K562 (cell line): ENCODE results near the gene TFRC. TPM values are rescaled to one million over a fixed set of nuclear protein-coding genes. Genes with fewer than 3 reads are reported as not detected.

Experiments used
- ARID1B ChIP-seq: fragments of 450-650 bp; IDR thresholded peaks from 2 replicates; pipeline ENCODE4 v1.6.1; 2016; ENCODE audit warnings: antibody characterized with exemption, mild to moderate bottlenecking, inconsistent platforms
- ARID4B ChIP-seq: sonication (generic); formaldehyde crosslinking; IDR thresholded peaks from 2 replicates; pipeline ENCODE4 v1.8.0; 2022; ENCODE audit warnings: mild to moderate bottlenecking, missing genetic modification reagents
- BRD4 ChIP-seq: fragments of 200-600 bp; sonication (generic); IDR thresholded peaks from 2 replicates; pipeline ENCODE4 v1.6.1; 2017; ENCODE audit warnings: inconsistent platforms
- ELF4 ChIP-seq: fragments of 450-650 bp; formaldehyde crosslinking; IDR thresholded peaks from 2 replicates; pipeline ENCODE4 v1.4.0; 2022; ENCODE audit warnings: missing genetic modification characterization
- FOXP4 ChIP-seq: sonication (generic); formaldehyde crosslinking; IDR thresholded peaks from 2 replicates; pipeline ENCODE4 v1.8.0; 2022; ENCODE audit warnings: mild to moderate bottlenecking, missing genetic modification reagents, borderline replicate concordance
- HDAC2 ChIP-seq: fragments of 450-650 bp; IDR thresholded peaks from 2 replicates; pipeline ENCODE4 v1.6.1; 2016; ENCODE audit warnings: mild to moderate bottlenecking
- MYC ChIP-seq, 2 experiments: fragments of 250-450 bp in 1 of 2; sonication (Bioruptor Pico) in 1 of 2; IDR thresholded peaks; 2 replicates each; pipeline versions ENCODE4 v1.5.1 to v1.6.1; 2012 to 2021; ENCODE audit warnings: low read depth in 2 of 2, borderline replicate concordance in 1 of 2, improper control_type of control experiment in 1 of 2, low read length in 1 of 2, mild to moderate bottlenecking in 1 of 2, moderate library complexity in 1 of 2
- NR2C1 ChIP-seq, 2 experiments: fragments of 450-650 bp; IDR thresholded peaks; 2 replicates each; pipeline ENCODE4 v1.6.1; 2017; ENCODE audit warnings: mild to moderate bottlenecking in 2 of 2, antibody characterized with exemption in 1 of 2, inconsistent platforms in 1 of 2, missing compliant biosample characterization in 1 of 2, missing genetic modification characterization in 1 of 2
- NRF1 ChIP-seq, 2 experiments: fragments of 450-650 bp; IDR thresholded peaks in 1 of 2; conservative IDR thresholded peaks in 1 of 2; 2 replicates each; pipeline ENCODE4 v1.6.1; 2014; ENCODE audit warnings: mild to moderate bottlenecking in 2 of 2
- RUNX1 ChIP-seq: sonication (generic); IDR thresholded peaks from 2 replicates; pipeline ENCODE4 v1.6.1; 2016; ENCODE audit warnings: antibody characterized with exemption, low read depth
- ZNF12 ChIP-seq: sonication (generic); formaldehyde crosslinking; IDR thresholded peaks from 2 replicates; pipeline ENCODE4 v1.4.0; 2020; ENCODE audit warnings: mild to moderate bottlenecking, missing genetic modification reagents
- polyA plus RNA-seq, 8 experiments: library from polyadenylated mRNA; depleted of rRNA in 4 of 8; stranded (reverse) in 5 of 8; unstranded in 3 of 8; fragments of >200 nt; fragmentation: Nextera tagmentation in 2 of 8; fragmentation: Illumina TruSeq in 1 of 8; extraction: Ambion mirVana in 2 of 8; extraction: Trizol in 1 of 8; gene quantifications; 2 replicates each; pipeline versions ENCODE4 v1.2.1 to v1.2.3, GENCODE V29; 2011 to 2014; ENCODE audit warnings: inconsistent platforms in 1 of 8, missing spikeins in 1 of 8
- total RNA-seq, 7 experiments: library from RNA; depleted of rRNA in 6 of 7; stranded (reverse); fragments of >200 nt in 6 of 7; fragmentation: Illumina TruSeq in 2 of 7; extraction: Trizol in 2 of 7; gene quantifications; 2 replicates each; pipeline versions ENCODE4 v1.2.1 to v1.2.3, GENCODE V29; 2011 to 2021; ENCODE audit warnings: low replicate concordance in 1 of 7
- TF ChIP-seq, protein P1 (sequence below): fragments of 450-650 bp; IDR thresholded peaks from 2 replicates; pipeline ENCODE4 v1.6.1; 2014; ENCODE audit warnings: low read depth, mild to moderate bottlenecking, moderate library complexity, borderline replicate concordance
- TF ChIP-seq, protein P2 (sequence below): fragments of 250-450 bp; sonication (Bioruptor Pico); IDR thresholded peaks from 2 replicates; pipeline ENCODE4 v1.8.0; 2022; ENCODE audit warnings: moderate library complexity, mild to moderate bottlenecking, inconsistent platforms
- TF ChIP-seq, protein P3 (sequence below), 3 experiments: fragments of 200-800 bp in 1 of 3; sonication (Bioruptor generic) in 1 of 3; sonication (generic) in 1 of 3; formaldehyde crosslinking in 1 of 3; IDR thresholded peaks; 2 replicates each; pipeline versions ENCODE4 v1.6.1 to v1.8.0; 2016 to 2022; ENCODE audit warnings: mild to moderate bottlenecking in 2 of 3, missing compliant biosample characterization in 2 of 3, missing genetic modification characterization in 2 of 3, missing genetic modification reagents in 1 of 3

TFRC gene
- total and polyA plus RNA-seq, 9 of the 15 experiments (the other 6 are each of a cell fraction or from before 2014, with no cell fraction given), result 149 to 679 (median 332) TPM

GRCh38 chr3:196081002-196081833 lies 672 bp downstream of the TFRC start (continued):
- TF ChIP-seq ARID4B (CRISPR knock-in tag), result peak; percentile 46; the same call in 1 of the 2 replicates
- TF ChIP-seq ZNF12, result peak; percentile 24; the same call in 1 of the 2 replicates
- TF ChIP-seq BRD4, result 0 out of 2 replicates have a peak, but pooled peaks have one; percentile 38
- TF ChIP-seq, protein P1, sequence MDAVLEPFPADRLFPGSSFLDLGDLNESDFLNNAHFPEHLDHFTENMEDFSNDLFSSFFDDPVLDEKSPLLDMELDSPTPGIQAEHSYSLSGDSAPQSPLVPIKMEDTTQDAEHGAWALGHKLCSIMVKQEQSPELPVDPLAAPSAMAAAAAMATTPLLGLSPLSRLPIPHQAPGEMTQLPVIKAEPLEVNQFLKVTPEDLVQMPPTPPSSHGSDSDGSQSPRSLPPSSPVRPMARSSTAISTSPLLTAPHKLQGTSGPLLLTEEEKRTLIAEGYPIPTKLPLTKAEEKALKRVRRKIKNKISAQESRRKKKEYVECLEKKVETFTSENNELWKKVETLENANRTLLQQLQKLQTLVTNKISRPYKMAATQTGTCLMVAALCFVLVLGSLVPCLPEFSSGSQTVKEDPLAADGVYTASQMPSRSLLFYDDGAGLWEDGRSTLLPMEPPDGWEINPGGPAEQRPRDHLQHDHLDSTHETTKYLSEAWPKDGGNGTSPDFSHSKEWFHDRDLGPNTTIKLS, result 0 out of 2 replicates have a peak, but pooled peaks have one; percentile 3
- TF ChIP-seq FOXP4, result peak; percentile 4; the same call in 1 of the 2 replicates
- TF ChIP-seq RUNX1, result peak; percentile 9; the same call in 1 of the 2 replicates
- TF ChIP-seq ELF4 (CRISPR knock-in tag), result peak; percentile 72; the same call in 1 of the 2 replicates
- TF ChIP-seq, protein P2, sequence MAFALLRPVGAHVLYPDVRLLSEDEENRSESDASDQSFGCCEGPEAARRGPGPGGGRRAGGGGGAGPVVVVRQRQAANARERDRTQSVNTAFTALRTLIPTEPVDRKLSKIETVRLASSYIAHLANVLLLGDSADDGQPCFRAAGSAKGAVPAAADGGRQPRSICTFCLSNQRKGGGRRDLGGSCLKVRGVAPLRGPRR (CRISPR knock-in tag), result 0 out of 2 replicates have a peak, but pooled peaks have one; percentile 62
- TF ChIP-seq HDAC2, result peak; percentile 20; the same call in 1 of the 2 replicates
- TF ChIP-seq, protein P3, sequence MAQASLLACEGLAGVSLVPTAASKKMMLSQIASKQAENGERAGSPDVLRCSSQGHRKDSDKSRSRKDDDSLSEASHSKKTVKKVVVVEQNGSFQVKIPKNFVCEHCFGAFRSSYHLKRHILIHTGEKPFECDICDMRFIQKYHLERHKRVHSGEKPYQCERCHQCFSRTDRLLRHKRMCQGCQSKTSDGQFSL (CRISPR knock-in tag; IDR thresholded peaks at IDR 0.05), result peak; percentile 75; the same call in 1 of the 2 replicates
- TF ChIP-seq, protein P3 (tag; IDR thresholded peaks at IDR 0.05), result no peak
- TF ChIP-seq NR2C1 (IDR thresholded peaks at IDR 0.05), result no peak
- no peak for TF ChIP-seq NR2C1 (tag; IDR thresholded peaks at IDR 0.05)
- peak; percentile 17 for TF ChIP-seq ARID1B
- peak in 1 of 2 experiments; percentile 2; a peak in 2 of 4 replicates for TF ChIP-seq NRF1 (conservative IDR thresholded peaks at IDR 0.05 in 1 of 2, IDR thresholded peaks at IDR 0.05 in 1 of 2)
- peak; percentile 90 for TF ChIP-seq MYC (IDR thresholded peaks at IDR 0.05; ENCODE audit: low read depth, low read length)
- no peak; the same call in 1 of the 2 replicates for TF ChIP-seq MYC (CRISPR knock-in tag; IDR thresholded peaks at IDR 0.05; ENCODE audit: borderline replicate concordance, low read depth)
